ENCODE results near the gene RXFP4.
"Not testable (repeated sequence)": the region's sequence is repeated elsewhere in the genome, so short reads cannot be mapped to it uniquely, and the experiment has no call there.

RXFP4 gene

GRCh38 chr1:155983191-155984024 lies 42.0 kb downstream of the RXFP4 start:
- peak overlapping the region; percentile 30 for H3K9ac ChIP-seq (ENCODE audit: low read depth, low read length, poor library complexity, severe bottlenecking)
- no peaks in the 10 kb centered on the region for H3K27me3 ChIP-seq (ENCODE audit: insufficient read depth, low read length, poor library complexity, severe bottlenecking)
- no peaks in the 10 kb centered on the region for H3F3A ChIP-seq (ENCODE audit: low read depth)
- no peak overlapping the region for H2AFZ ChIP-seq (ENCODE audit: low read length)
- H3K4me3 ChIP-seq (ENCODE audit: low read length, poor library complexity, severe bottlenecking) = no peak overlapping the region
- H4K20me1 ChIP-seq (ENCODE audit: insufficient read depth, low read length, poor library complexity, severe bottlenecking) = no peaks in the 10 kb centered on the region
- peaks cover 49% of the 10 kb centered on the region for H3K4me1 ChIP-seq (ENCODE audit: insufficient read depth, low read length, poor library complexity, severe bottlenecking)
- peaks cover 28% of the 10 kb centered on the region for H3K79me2 ChIP-seq (ENCODE audit: insufficient read depth, low read length)
- no peaks in the 10 kb centered on the region for H3K36me3 ChIP-seq (ENCODE audit: insufficient read depth, low read length)
- no peak overlapping the region for H3K4me2 ChIP-seq (ENCODE audit: low read depth, low read length, poor library complexity, severe bottlenecking)
- H3K9me2 ChIP-seq (replicated peaks; ENCODE audit: low read depth, low read length) = no peaks in the 10 kb centered on the region
- no peaks in the 10 kb centered on the region for H3K9me3 ChIP-seq (ENCODE audit: insufficient read depth, low read depth, low read length)
- TF ChIP-seq CTCF (conservative IDR thresholded peaks at IDR 0.05; ENCODE audit: low read length) (peak; percentile 33; the same call in 1 of the 2 replicates), EZH2phosphoT487 (IDR thresholded peaks at IDR 0.05; ENCODE audit: borderline replicate concordance) (no peak)

- Histone ChIP-seq H3K4me2 (ENCODE audit: low read depth, low read length, poor library complexity, severe bottlenecking) (no peak overlapping the region), H3K4me3 (ENCODE audit: low read length, poor library complexity, severe bottlenecking) (no peak overlapping the region), H3K9ac (ENCODE audit: low read depth, low read length, poor library complexity, severe bottlenecking) (peak overlapping the region; percentile 30), H2AFZ (ENCODE audit: low read length) (no peak overlapping the region), H3K4me1 (ENCODE audit: insufficient read depth, low read length, poor library complexity, severe bottlenecking) (peaks cover 42% of the 10 kb centered on the region), H3K9me2 (replicated peaks; ENCODE audit: low read depth, low read length) (no peaks in the 10 kb centered on the region), H3F3A (ENCODE audit: low read depth) (no peaks in the 10 kb centered on the region), H3K9me3 (ENCODE audit: insufficient read depth, low read depth, low read length) (no peaks in the 10 kb centered on the region), H4K20me1 (ENCODE audit: insufficient read depth, low read length, poor library complexity, severe bottlenecking) (no peaks in the 10 kb centered on the region), H3K79me2 (ENCODE audit: insufficient read depth, low read length) (peaks cover 18% of the 10 kb centered on the region), H3K27me3 (ENCODE audit: insufficient read depth, low read length, poor library complexity, severe bottlenecking) (no peaks in the 10 kb centered on the region), H3K36me3 (ENCODE audit: insufficient read depth, low read length) (no peaks in the 10 kb centered on the region)
- TF ChIP-seq CTCF (conservative IDR thresholded peaks at IDR 0.05; ENCODE audit: low read length) = no peak
- TF ChIP-seq EZH2phosphoT487 (IDR thresholded peaks at IDR 0.05; ENCODE audit: borderline replicate concordance) = no peak
Observed at GRCh38 chr1:155984341-155984740, 42.9 kb downstream of the RXFP4 start.

GRCh38 chr1:155984903-155985645 lies 43.6 kb downstream of the RXFP4 start:
- H3K4me3 ChIP-seq (ENCODE audit: low read length, poor library complexity, severe bottlenecking); H3K4me2 ChIP-seq (ENCODE audit: low read depth, low read length, poor library complexity, severe bottlenecking); H3K27me3 ChIP-seq (ENCODE audit: insufficient read depth, low read length, poor library complexity, severe bottlenecking); H4K20me1 ChIP-seq (ENCODE audit: insufficient read depth, low read length, poor library complexity, severe bottlenecking); H3K9ac ChIP-seq (ENCODE audit: low read depth, low read length, poor library complexity, severe bottlenecking); H3F3A ChIP-seq (ENCODE audit: low read depth); H3K9me3 ChIP-seq (ENCODE audit: insufficient read depth, low read depth, low read length); H3K9me2 ChIP-seq (replicated peaks; ENCODE audit: low read depth, low read length); H2AFZ ChIP-seq (ENCODE audit: low read length); H3K36me3 ChIP-seq (ENCODE audit: insufficient read depth, low read length): not testable (repeated sequence)
- H3K79me2 ChIP-seq (ENCODE audit: insufficient read depth, low read length) = peaks cover 11% of the 10 kb centered on the region
- peaks cover 41% of the 10 kb centered on the region for H3K4me1 ChIP-seq (ENCODE audit: insufficient read depth, low read length, poor library complexity, severe bottlenecking)

Measured in Loucy (cell line).